SK-N-SH (cell line): ENCODE results near the gene TCHP. TPM values are rescaled to one million over a fixed set of nuclear protein-coding genes. Genes with fewer than 3 reads are reported as not detected.
A peak's percentile ranks its signal among the peaks of the same experiment; 100 is the strongest.

Experiments
- CTCF ChIA-PET: fragments of 300-600, 350-600 bp; formaldehyde crosslinking; extraction: SDS; loops from one replicate; lab custom pipeline; 2021; lab: Yijun Ruan, JAX
- POLR2A ChIA-PET: fragments of 350-600 bp; sonication (Branson Sonifier 250); formaldehyde crosslinking; extraction: SDS; loops from one replicate; lab custom pipeline; 2020; ENCODE audit warnings: antibody characterized with exemption, inconsistent platforms; lab: Yijun Ruan, JAX
- DNase-seq: peaks from one replicate; pipeline ENCODE4 v3.0.0; 2012
- H2AFZ ChIP-seq: fragments of 200-600 bp; sonication (generic); 2 replicates; pipeline ENCODE4 v1.8.1; 2016; ENCODE audit warnings: antibody characterized with exemption, mild to moderate bottlenecking, low read depth
- H3F3A ChIP-seq: fragments of 200-600 bp; sonication (generic); replicated peaks from 2 replicates; pipeline ENCODE3; 2016; ENCODE audit warnings: antibody characterized with exemption, mild to moderate bottlenecking; ENCODE audit not compliant: insufficient read depth
- H3K27ac ChIP-seq, 2 experiments: fragments of 200-500 bp in 1 of 2; fragments of 200-600 bp in 1 of 2; sonication (Bioruptor generic) in 1 of 2; sonication (generic), shearing (Covaris generic) in 1 of 2; 2 replicates each; pipeline versions ENCODE4 v1.5.1 to v1.6.1; 2014 to 2016; ENCODE audit warnings: low read depth in 2 of 2, inconsistent platforms in 1 of 2, low read length in 1 of 2, mild to moderate bottlenecking in 1 of 2, mixed read lengths in 1 of 2
- H3K27me3 ChIP-seq: fragments of 200-600 bp; sonication (generic), shearing (Covaris generic); 2 replicates; pipeline ENCODE4 v1.6.1; 2016; ENCODE audit warnings: mixed run types; ENCODE audit not compliant: insufficient read depth
- H3K36me3 ChIP-seq, 2 experiments: fragments of 200-500 bp in 1 of 2; fragments of 200-600 bp in 1 of 2; sonication (Bioruptor generic) in 1 of 2; sonication (generic) in 1 of 2; replicated peaks in 1 of 2; 2 replicates each; pipeline versions ENCODE3 to v1.5.1; 2014 to 2016; ENCODE audit warnings: low read length in 1 of 2, mild to moderate bottlenecking in 1 of 2; ENCODE audit not compliant: insufficient read depth in 2 of 2, control insufficient read depth in 1 of 2
- H3K4me1 ChIP-seq, 2 experiments: fragments of 200-500 bp in 1 of 2; fragments of 200-600 bp in 1 of 2; sonication (Bioruptor generic) in 1 of 2; sonication (generic), shearing (Covaris generic) in 1 of 2; 2 replicates each; pipeline versions ENCODE4 v1.5.1 to v1.6.1; 2014 to 2016; ENCODE audit warnings: low read depth in 1 of 2, low read length in 1 of 2, mixed run types in 1 of 2; ENCODE audit not compliant: insufficient read depth in 2 of 2, control insufficient read depth in 1 of 2
- H3K4me2 ChIP-seq: fragments of 200-600 bp; sonication (generic), shearing (Covaris generic); 2 replicates; pipeline ENCODE4 v1.6.1; 2017; ENCODE audit warnings: mixed run types
- H3K4me3 ChIP-seq, 2 experiments: fragments of 200-500 bp in 1 of 2; fragments of 200-600 bp in 1 of 2; sonication (Bioruptor generic) in 1 of 2; sonication (generic), shearing (Covaris generic) in 1 of 2; 2 replicates each; pipeline versions ENCODE4 v1.5.1 to v1.8.1; 2014 to 2016; ENCODE audit warnings: low read depth in 2 of 2, inconsistent platforms in 1 of 2, low read length in 1 of 2, mild to moderate bottlenecking in 1 of 2, mixed read lengths in 1 of 2, moderate library complexity in 1 of 2
- H3K79me2 ChIP-seq: fragments of 200-600 bp; sonication (generic); 2 replicates; pipeline ENCODE4 v1.8.1; 2017; ENCODE audit warnings: mild to moderate bottlenecking; ENCODE audit not compliant: insufficient read depth
- H3K9ac ChIP-seq: fragments of 200-600 bp; sonication (generic); 2 replicates; pipeline ENCODE4 v1.6.1; 2017; ENCODE audit warnings: mixed run types
- H3K9me2 ChIP-seq: fragments of 200-600 bp; sonication (generic); 2 replicates; pipeline ENCODE4 v1.6.1; 2017; ENCODE audit warnings: mixed run types
- H3K9me3 ChIP-seq: fragments of 200-600 bp; sonication (generic); 2 replicates; pipeline ENCODE4 v1.6.1; 2017; ENCODE audit warnings: mixed run types, mild to moderate bottlenecking, moderate library complexity
- H4K20me1 ChIP-seq: fragments of 200-600 bp; sonication (generic); 2 replicates; pipeline ENCODE4 v1.6.1; 2017; ENCODE audit warnings: mild to moderate bottlenecking, mixed run types; ENCODE audit not compliant: insufficient read depth
- FOXM1 ChIP-seq: IDR thresholded peaks from 2 replicates; pipeline ENCODE4 v1.4.0; 2012; ENCODE audit warnings: low read depth, mild to moderate bottlenecking
- JUND ChIP-seq: IDR thresholded peaks from 2 replicates; pipeline ENCODE4 v1.4.0; 2012
- MXI1 ChIP-seq: IDR thresholded peaks from 2 replicates; pipeline ENCODE4 v1.6.1; 2012; ENCODE audit warnings: mild to moderate bottlenecking, low read depth, low read length, improper control_type of control experiment
- NFIC ChIP-seq: IDR thresholded peaks from 2 replicates; pipeline ENCODE4 v1.4.0; 2012; ENCODE audit warnings: borderline replicate concordance
- TEAD4 ChIP-seq: IDR thresholded peaks from 2 replicates; pipeline ENCODE4 v1.4.0; 2012; ENCODE audit warnings: mild to moderate bottlenecking, borderline replicate concordance; ENCODE audit not compliant: insufficient read depth
- USF2 ChIP-seq: fragments of 150-350 bp; IDR thresholded peaks from 2 replicates; pipeline ENCODE4 v1.6.1; 2017; ENCODE audit warnings: antibody characterized with exemption, low read length, low read depth, borderline replicate concordance
- WGBS: methylation state at CpG from one replicate; pipeline ENCODE4 v1.1.6; 2017; ENCODE audit warnings: low lambda C conversion rate; 5-methylcytosine and 5-hydroxymethylcytosine counted together
- polyA plus RNA-seq, 3 experiments: library from polyadenylated mRNA; depleted of rRNA; stranded (reverse); fragments of >200 nt; gene quantifications; 2 replicates each; pipeline ENCODE4 v1.2.3, GENCODE V29; 2012
- TF ChIP-seq, protein P1 (sequence below): fragments of 200-600 bp; sonication (generic); IDR thresholded peaks from 2 replicates; pipeline ENCODE4 v1.6.1; 2017; ENCODE audit warnings: antibody characterized with exemption, mild to moderate bottlenecking, moderate library complexity

Gene TCHP
- polyA plus RNA-seq, 1 of the 3 experiments (the other 2 are of a cell fraction), result 37.3 TPM

DNA sequence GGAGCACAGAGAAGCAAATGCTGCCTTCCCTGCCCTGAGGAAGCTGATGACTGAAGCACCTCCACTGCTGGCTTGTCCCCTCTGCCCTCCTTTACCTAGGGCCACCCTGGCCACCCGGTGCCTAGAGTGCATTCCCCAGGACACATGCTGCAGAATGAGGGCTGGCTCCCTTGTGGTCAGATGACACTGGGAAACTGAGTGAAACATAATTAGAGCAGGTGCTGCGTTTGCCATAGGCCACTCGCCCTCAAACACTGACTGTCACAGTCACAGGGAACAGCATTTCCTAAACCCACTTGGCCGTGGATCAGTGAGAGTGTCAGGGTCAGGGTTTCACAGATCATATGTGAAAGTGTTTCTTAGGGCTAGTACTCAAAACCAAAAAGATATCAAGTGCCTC, 16.0 kb downstream of the TCHP start:
- Histone ChIP-seq H3K9me3 (no peaks in the 10 kb centered on the region), H3K9ac (no peak overlapping the region)
- TF ChIP-seq JUND (no peak), NFIC (no peak), TEAD4 (no peak), FOXM1 (no peak), USF2 (no peak)
- TF ChIP-seq, protein P1, sequence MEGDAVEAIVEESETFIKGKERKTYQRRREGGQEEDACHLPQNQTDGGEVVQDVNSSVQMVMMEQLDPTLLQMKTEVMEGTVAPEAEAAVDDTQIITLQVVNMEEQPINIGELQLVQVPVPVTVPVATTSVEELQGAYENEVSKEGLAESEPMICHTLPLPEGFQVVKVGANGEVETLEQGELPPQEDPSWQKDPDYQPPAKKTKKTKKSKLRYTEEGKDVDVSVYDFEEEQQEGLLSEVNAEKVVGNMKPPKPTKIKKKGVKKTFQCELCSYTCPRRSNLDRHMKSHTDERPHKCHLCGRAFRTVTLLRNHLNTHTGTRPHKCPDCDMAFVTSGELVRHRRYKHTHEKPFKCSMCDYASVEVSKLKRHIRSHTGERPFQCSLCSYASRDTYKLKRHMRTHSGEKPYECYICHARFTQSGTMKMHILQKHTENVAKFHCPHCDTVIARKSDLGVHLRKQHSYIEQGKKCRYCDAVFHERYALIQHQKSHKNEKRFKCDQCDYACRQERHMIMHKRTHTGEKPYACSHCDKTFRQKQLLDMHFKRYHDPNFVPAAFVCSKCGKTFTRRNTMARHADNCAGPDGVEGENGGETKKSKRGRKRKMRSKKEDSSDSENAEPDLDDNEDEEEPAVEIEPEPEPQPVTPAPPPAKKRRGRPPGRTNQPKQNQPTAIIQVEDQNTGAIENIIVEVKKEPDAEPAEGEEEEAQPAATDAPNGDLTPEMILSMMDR, result no peak
- TF ChIP-seq, all 33 proteins: peak for 0
- Histone ChIP-seq H3K27ac (no peak overlapping the region), H3K36me3 (peaks cover 28 to 48% of the 10 kb centered on the region in 2 experiments), H3K4me3 (no peak overlapping the region), H2AFZ (no peak overlapping the region), H3K27me3 (no peaks in the 10 kb centered on the region), H3K9me2 (no peaks in the 10 kb centered on the region), H3K4me1 (peaks cover 0 to 24% of the 10 kb centered on the region in 2 experiments; a peak in 1 of 4 replicates), H3K79me2 (no peaks in the 10 kb centered on the region), H3F3A (peaks cover 4% of the 10 kb centered on the region), H4K20me1 (no peaks in the 10 kb centered on the region), H3K4me2 (no peak overlapping the region)
- WGBS, result 86% methylated on average over 4 of the region's 4 CpGs
- CTCF ChIA-PET, result interaction anchor here (0.8 kb wide), 1 partner anchor 81 kb away, joined by 3 read pairs; no protein-coding TSS in a partner anchor
- DNase-seq, result no peak
- POLR2A ChIA-PET, result no interaction called here

DNA sequence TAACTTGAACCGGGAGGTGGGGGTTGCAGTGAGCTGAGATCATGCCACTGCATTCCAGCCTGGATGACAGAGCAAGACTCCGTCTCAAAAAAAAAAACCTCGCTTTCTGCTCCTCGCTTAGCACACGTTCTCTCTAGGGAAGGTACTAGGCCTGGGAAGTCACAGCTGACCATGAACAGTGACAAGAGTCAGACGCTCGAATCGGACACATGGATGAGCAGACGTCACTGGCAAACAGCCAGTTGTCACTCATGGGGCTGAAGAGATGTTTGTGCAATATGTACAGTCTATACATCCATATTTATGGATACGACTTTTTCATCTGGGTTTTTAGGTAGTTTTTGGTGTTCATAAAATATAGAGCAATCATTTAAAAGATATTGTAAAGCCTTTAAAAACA, 19.4 kb downstream of the TCHP start:
- no peaks in the 10 kb centered on the region for H3K79me2 ChIP-seq
- no peaks in the 10 kb centered on the region for H3K27me3 ChIP-seq
- no peak overlapping the region for H3K9ac ChIP-seq
- H3K9me2 ChIP-seq, result no peaks in the 10 kb centered on the region
- WGBS, result 83% methylated on average over 10 of the region's 10 CpGs
- DNase-seq, result peak; percentile 50
- CTCF ChIA-PET, result interaction anchor here (0.6 to 1.5 kb wide), 4 partner anchors 9 to 75 kb away, joined by 3 to 4 read pairs (median 3); no protein-coding TSS in a partner anchor
- TF ChIP-seq USF2 (no peak), MXI1 (0 out of 2 replicates have a peak, but pooled peaks have one; percentile 28)
- TF ChIP-seq, all 33 proteins: peak for 1
- Histone ChIP-seq H3K4me1 (peaks cover 0 to 10% of the 10 kb centered on the region in 2 experiments; a peak in 1 of 4 replicates), H3F3A (no peaks in the 10 kb centered on the region), H4K20me1 (no peaks in the 10 kb centered on the region), H3K4me3 (no peak overlapping the region), H2AFZ (no peak overlapping the region), H3K36me3 (peaks cover 17 to 34% of the 10 kb centered on the region in 2 experiments), H3K9me3 (no peaks in the 10 kb centered on the region), H3K4me2 (no peak overlapping the region), H3K27ac (no peak overlapping the region)
- POLR2A ChIA-PET, result no interaction called here
